T-cell (primary cell): ENCODE data around the gene STIM1. TPM values are rescaled to one million over a fixed set of nuclear protein-coding genes. Genes with fewer than 3 reads are reported as not detected.

Experiments
- ATAC-seq, 4 experiments: fragments of 200-7000 bp in 3 of 4; fragments of 150-1000 bp in 1 of 4; cut with Tn5 transposase; replicated peaks in 1 of 4; 1 replicate in 3 of 4; 2 replicates in 1 of 4; pipeline ENCODE4 v1.10.0; 2021; ENCODE audit warnings: moderate library complexity in 3 of 4, mild to moderate bottlenecking in 2 of 4, moderate number of reproducible peaks in 1 of 4
- CTCF ChIA-PET, 2 donors: fragments of 300-600 bp; sonication (Branson Sonifier 250); formaldehyde crosslinking; loops; one replicate each; lab custom pipeline; 2022; ENCODE audit warnings: antibody characterized with exemption in 2 of 2; lab: Charles Lee
- POLR2A ChIA-PET, 2 donors: fragments of 300-600 bp; sonication (Branson Sonifier 250); formaldehyde crosslinking; loops; one replicate each; lab custom pipeline; 2022; ENCODE audit warnings: antibody characterized with exemption in 2 of 2; lab: Charles Lee
- DNase-seq, 35 experiments: peaks; one replicate each; pipeline versions ENCODE4 v3.0.0 to v3.0.0-alpha.2; 2013 to 2023
- H3K27ac ChIP-seq: one replicate; pipeline ENCODE4 v1.5.1; 2013; ENCODE audit warnings: low read length
- H3K27me3 ChIP-seq, 2 experiments: replicated peaks in 1 of 2; 1 replicate in 1 of 2; 2 replicates in 1 of 2; pipeline versions ENCODE4 v1.6.1 to v1.7.0; 2013; ENCODE audit warnings: low read length in 1 of 2, mixed read lengths in 1 of 2; ENCODE audit not compliant: control insufficient read depth in 2 of 2, insufficient read depth in 2 of 2; ENCODE audit errors: extremely low read depth in 1 of 2
- H3K36me3 ChIP-seq, 2 donors: 1 replicate in 1 of 2; 2 replicates in 1 of 2; pipeline versions ENCODE4 v1.6.1 to v1.7.0; 2013; ENCODE audit warnings: low read length in 1 of 2; ENCODE audit not compliant: control insufficient read depth in 2 of 2, insufficient read depth in 1 of 2; ENCODE audit errors: extremely low read depth in 1 of 2
- H3K4me1 ChIP-seq, 2 experiments: 1 replicate in 1 of 2; 2 replicates in 1 of 2; pipeline versions ENCODE4 v1.6.1 to v1.7.0; 2013; ENCODE audit warnings: low read length in 2 of 2, mixed read lengths in 1 of 2; ENCODE audit not compliant: insufficient read depth in 2 of 2, control insufficient read depth in 1 of 2; ENCODE audit errors: extremely low read depth in 1 of 2
- H3K4me3 ChIP-seq, 2 donors: 1 replicate in 1 of 2; 2 replicates in 1 of 2; pipeline versions ENCODE4 v1.5.1 to v1.7.0; 2013; ENCODE audit warnings: mild to moderate bottlenecking in 2 of 2, low read length in 1 of 2, moderate library complexity in 1 of 2; ENCODE audit not compliant: control insufficient read depth in 1 of 2; ENCODE audit errors: extremely low read depth in 1 of 2
- H3K9me3 ChIP-seq: 2 replicates; pipeline ENCODE4 v1.7.0; 2013
- H3K27ac Mint-ChIP-seq, 2 donors: one replicate each; pipeline ENCODE4 v1.8.0; 2020 to 2021; ENCODE audit warnings: mild to moderate bottlenecking in 2 of 2, mixed read lengths in 2 of 2
- H3K27me3 Mint-ChIP-seq, 2 donors: one replicate each; pipeline ENCODE4 v1.8.0; 2021 to 2022; ENCODE audit warnings: mixed read lengths in 2 of 2
- H3K36me3 Mint-ChIP-seq: one replicate; pipeline ENCODE4 v1.8.0; 2021; ENCODE audit warnings: mixed read lengths
- H3K4me1 Mint-ChIP-seq, 3 donors: one replicate each; pipeline ENCODE4 v1.8.0; 2020 to 2022; ENCODE audit warnings: mixed read lengths in 3 of 3, mild to moderate bottlenecking in 1 of 3
- H3K4me3 Mint-ChIP-seq, 3 donors: one replicate each; pipeline ENCODE4 v1.8.0; 2020 to 2022; ENCODE audit warnings: mild to moderate bottlenecking in 3 of 3, mixed read lengths in 3 of 3, moderate library complexity in 3 of 3
- H3K9me3 Mint-ChIP-seq, 3 donors: one replicate each; pipeline ENCODE4 v1.8.0; 2020 to 2022; ENCODE audit warnings: mixed read lengths in 3 of 3
- WGBS: methylation state at CpG from one replicate; pipeline ENCODE4 v1.1.5; 2013; ENCODE audit warnings: missing lambda C conversion rate; ENCODE audit not compliant: insufficient coverage; 5-methylcytosine and 5-hydroxymethylcytosine counted together
- total RNA-seq, 35 experiments: library from RNA in 6 of 35; stranded (reverse) in 6 of 35; fragments of 120-200 nt in 1 of 35; gene quantifications; one replicate each; pipeline versions ENCODE4 v1.2.1 to v1.2.4 and lab custom pipeline; 2013 to 2026

Gene STIM1
- total RNA-seq: 100 to 1,000 TPM in 2 of 5 donors, 10 to 100 TPM in 3; 87.6 to 139 (median 94.5) TPM
- total RNA-seq (2013): 66.4 TPM
- 41.8 to 152 (median 117) reads per million in 29 experiments for total RNA-seq (lab: John Stamatoyannopoulos, UW)

GRCh38 chr11:3854977-3855807 lies at the start of gene STIM1:
Gene STIM1, plus strand, starts transcription at chr11:3855664. Its CDS starts 607 bp downstream, at chr11:3856271.
- ATAC-seq: peak; percentile 73 to 80 (median 74)
- H3K27me3 Mint-ChIP-seq: no peaks in the 10 kb centered on the region

GRCh38 chr11:3807909-3808860 lies 47.3 kb upstream of the STIM1 start, which contains the start of gene PGAP2:
Gene PGAP2, plus strand, starts transcription at chr11:3808560. Its CDS starts 2,700 bp downstream, at chr11:3811260.
- Histone ChIP-seq H3K27me3 (no peaks in the 10 kb centered on the region), H3K36me3 (no peaks in the 10 kb centered on the region), H3K4me1 (peaks cover 0 to 16% of the 10 kb centered on the region in 2 experiments), H3K27ac (peak within 1 kb of the TSS; percentile 56), H3K9me3 (no peaks in the 10 kb centered on the region), H3K4me3 (peak within 1 kb of the TSS; percentile 86 to 89)
- Mint-ChIP-seq H3K27me3 (no peaks in the 10 kb centered on the region), H3K9me3 (no peaks in the 10 kb centered on the region), H3K4me3 (peak within 1 kb of the TSS; percentile 94 to 99 (median 98)), H3K36me3 (no peaks in the 10 kb centered on the region), H3K4me1 (peaks cover 16 to 20% (median 17%) of the 10 kb centered on the region in 3 donors), H3K27ac (peak within 1 kb of the TSS; percentile 91 to 93)
- ATAC-seq (peak; percentile 76 to 81 (median 77)), DNase-seq (peak; percentile 20 to 74 (median 42))
- CTCF ChIA-PET: interaction anchor here (0.6 to 3.6 kb wide), 20 partner anchors 10 to 1892 kb away, joined by 3 to 25 read pairs (median 5); partner anchors contain the start of gene RHOG (in 1 of the 2)
- POLR2A ChIA-PET: interaction anchor here (0.6 to 0.9 kb wide), 4 partner anchors 10 to 33 kb away, joined by 3 to 7 read pairs (median 5); partner anchors contain the start of gene NUP98 (in 1 of the 2)
- 2% methylated on average over 50 of the region's 55 CpGs for WGBS

More at GRCh38 chr11:3854977-3855807, at the start of gene STIM1:
- Histone ChIP-seq H3K9me3 (no peaks in the 10 kb centered on the region), H3K36me3 (no peaks in the 10 kb centered on the region), H3K4me1 (peaks cover 55 to 61% of the 10 kb centered on the region in 2 experiments), H3K27me3 (no peaks in the 10 kb centered on the region), H3K27ac (peak within 1 kb of the TSS; percentile 96), H3K4me3 (peak within 1 kb of the TSS; percentile 85 to 94)
- Mint-ChIP-seq H3K27ac (peak within 1 kb of the TSS; percentile 99), H3K9me3 (no peaks in the 10 kb centered on the region), H3K36me3 (peaks cover 2% of the 10 kb centered on the region), H3K4me3 (peak within 1 kb of the TSS; percentile 95 to 99 (median 98)), H3K4me1 (peaks cover 60 to 74% (median 68%) of the 10 kb centered on the region in 3 donors)
- under 1% methylated on average over 80 of the region's 87 CpGs for WGBS
- POLR2A ChIA-PET: interaction anchor here (0.5 to 4.8 kb wide), 18 partner anchors 11 to 1835 kb away, joined by 3 to 58 read pairs (median 4); partner anchors contain the start of gene RHOG (in 1 of the 2)
- DNase-seq: peak; percentile 92 to 99 (median 97)
- CTCF ChIA-PET: interaction anchor here (0.5 to 9.2 kb wide), 56 partner anchors 9 to 242 kb away, joined by 3 to 248 read pairs (median 5); partner anchors contain the start of genes RHOG (in 2 of the 2) and PGAP2 (in 1 of the 2)

- H3K36me3 Mint-ChIP-seq: no peaks in the 10 kb centered on the region
Measured at GRCh38 chr11:3808861-3809623, 46.4 kb upstream of the STIM1 start.

GRCh38 chr11:3809624-3809928 lies 45.9 kb upstream of the STIM1 start:
- H3K36me3 Mint-ChIP-seq: no peaks in the 10 kb centered on the region
- H3K4me1 ChIP-seq: peaks cover 0 to 16% of the 10 kb centered on the region in 2 experiments
- no peak for ATAC-seq
- no peaks in the 10 kb centered on the region for H3K36me3 ChIP-seq
- peaks cover 16 to 20% (median 17%) of the 10 kb centered on the region in 3 donors for H3K4me1 Mint-ChIP-seq
- no peak overlapping the region for H3K27ac Mint-ChIP-seq
- DNase-seq: no peak
- H3K9me3 Mint-ChIP-seq: no peaks in the 10 kb centered on the region
- no peak overlapping the region for H3K27ac ChIP-seq
- WGBS: 100% methylated on average over 1 of the region's 1 CpG
- no peaks in the 10 kb centered on the region for H3K27me3 ChIP-seq
- H3K27me3 Mint-ChIP-seq: no peaks in the 10 kb centered on the region
- no peak overlapping the region for H3K4me3 Mint-ChIP-seq
- H3K4me3 ChIP-seq: no peak overlapping the region
- no peaks in the 10 kb centered on the region for H3K9me3 ChIP-seq
- ChIA-PET CTCF (interaction anchor here (0.6 to 3.6 kb wide), 9 partner anchors 9 to 45 kb away, joined by 6 to 25 read pairs (median 10); partner anchors contain the start of gene RHOG (in 1 of the 2)), POLR2A (interaction anchor here in 1 of 2 donors (0.5 kb wide), 1 partner anchor 301 kb away, joined by 10 read pairs; no protein-coding TSS in a partner anchor)

More at GRCh38 chr11:3808861-3809623, 46.4 kb upstream of the STIM1 start:
- CTCF ChIA-PET: interaction anchor here (0.6 to 3.6 kb wide), 19 partner anchors 9 to 1891 kb away, joined by 3 to 25 read pairs (median 6); partner anchors contain the start of gene RHOG (in 1 of the 2)
- H3K36me3 ChIP-seq: no peaks in the 10 kb centered on the region
- Mint-ChIP-seq H3K9me3 (no peaks in the 10 kb centered on the region), H3K4me3 (peak overlapping the region; percentile 94 to 99 (median 98)), H3K27me3 (no peaks in the 10 kb centered on the region), H3K27ac (peak overlapping the region; percentile 71 to 87), H3K4me1 (peaks cover 16 to 20% (median 17%) of the 10 kb centered on the region in 3 donors)
- peak; percentile 69 to 80 (median 74) for ATAC-seq
- H3K27ac ChIP-seq: no peak overlapping the region
- peak overlapping the region; percentile 86 to 89 for H3K4me3 ChIP-seq
- H3K9me3 ChIP-seq: no peaks in the 10 kb centered on the region
- DNase-seq: peak in 32 of 35 experiments; percentile 12 to 76 (median 41)
- 0% methylated on average over 1 of the region's 5 CpGs for WGBS
- peaks cover 0 to 16% of the 10 kb centered on the region in 2 experiments for H3K4me1 ChIP-seq
- POLR2A ChIA-PET: interaction anchor here (0.5 to 0.7 kb wide), 4 partner anchors 11 to 301 kb away, joined by 3 to 10 read pairs (median 6); partner anchors contain the start of gene NUP98 (in 1 of the 2)
- no peaks in the 10 kb centered on the region for H3K27me3 ChIP-seq

- DNase-seq (no peak), ATAC-seq (no peak)
- no peaks in the 10 kb centered on the region for H3K36me3 Mint-ChIP-seq
- 93% methylated on average over 2 of the region's 3 CpGs for WGBS
- peaks cover 16 to 20% (median 17%) of the 10 kb centered on the region in 3 donors for H3K4me1 Mint-ChIP-seq
- no peaks in the 10 kb centered on the region for H3K27me3 Mint-ChIP-seq
- ChIA-PET CTCF (interaction anchor here in 1 of 2 donors (0.7 kb wide), 1 partner anchor 14 kb away, joined by 3 read pairs; no protein-coding TSS in a partner anchor), POLR2A (interaction anchor here in 1 of 2 donors (0.6 kb wide), 1 partner anchor 29 kb away, joined by 5 read pairs; no protein-coding TSS in a partner anchor)
- Histone ChIP-seq H3K9me3 (no peaks in the 10 kb centered on the region), H3K36me3 (no peaks in the 10 kb centered on the region), H3K4me3 (no peak overlapping the region), H3K27me3 (no peaks in the 10 kb centered on the region), H3K27ac (no peak overlapping the region), H3K4me1 (peaks cover 0 to 16% of the 10 kb centered on the region in 2 experiments)
- H3K9me3 Mint-ChIP-seq: no peaks in the 10 kb centered on the region
- no peak overlapping the region for H3K4me3 Mint-ChIP-seq
- no peak overlapping the region for H3K27ac Mint-ChIP-seq
Measured at GRCh38 chr11:3810446-3810845, 45.0 kb upstream of the STIM1 start.
